ENCODE results near the gene FBXO22.

GRCh38 chr15:75929799-75930565, 26.3 kb downstream of the FBXO22 start:
- TF ChIP-seq ZNF549 (tag by site-specific recombination; IDR thresholded peaks at IDR 0.05) (no peak), ZNF169 (tag by site-specific recombination; IDR thresholded peaks at IDR 0.05) (no peak), CTCF (tag by site-specific recombination; IDR thresholded peaks at IDR 0.05) (no peak), ZNF112 (tag by site-specific recombination; IDR thresholded peaks at IDR 0.05) (no peak), ZNF561 (tag by site-specific recombination; IDR thresholded peaks at IDR 0.05; ENCODE audit: borderline replicate concordance) (no peak), ZNF580 (tag by site-specific recombination; IDR thresholded peaks at IDR 0.05) (no peak)

All from HEK293 (cell line).